PFSK-1 (cell line): ENCODE results near the gene ARPC4.

Experiments
- FOXP2 ChIP-seq: optimal IDR thresholded peaks from 2 replicates; pipeline ENCODE3; 2011; ENCODE audit warnings: borderline replicate concordance, control low read depth, inconsistent platforms; ENCODE audit not compliant: insufficient read depth; ENCODE audit errors: extremely low read length, extremely low read depth
- POLR2AphosphoS5 ChIP-seq: IDR thresholded peaks from 2 replicates; pipeline ENCODE4 v1.6.1; 2012; ENCODE audit warnings: low read depth, mild to moderate bottlenecking, control low read depth, low read length, moderate library complexity
- REST ChIP-seq, 2 experiments: IDR thresholded peaks; 2 replicates each; pipeline versions ENCODE4 v1.6.1 to v1.8.0; 2011 to 2012; ENCODE audit warnings: low read depth in 2 of 2, low read length in 2 of 2, control low read depth in 1 of 2, inconsistent platforms in 1 of 2, mild to moderate bottlenecking in 1 of 2, moderate library complexity in 1 of 2; ENCODE audit not compliant: insufficient read depth in 1 of 2
- SIN3A ChIP-seq: IDR thresholded peaks from 2 replicates; pipeline ENCODE4 v1.6.1; 2012; ENCODE audit warnings: mild to moderate bottlenecking, low read length, moderate library complexity, borderline replicate concordance; ENCODE audit not compliant: insufficient read depth
- TAF1 ChIP-seq: IDR thresholded peaks from 2 replicates; pipeline ENCODE4 v1.6.1; 2012; ENCODE audit warnings: low read length, control low read depth, borderline replicate concordance; ENCODE audit not compliant: insufficient read depth

The ARPC4 gene

DNA sequence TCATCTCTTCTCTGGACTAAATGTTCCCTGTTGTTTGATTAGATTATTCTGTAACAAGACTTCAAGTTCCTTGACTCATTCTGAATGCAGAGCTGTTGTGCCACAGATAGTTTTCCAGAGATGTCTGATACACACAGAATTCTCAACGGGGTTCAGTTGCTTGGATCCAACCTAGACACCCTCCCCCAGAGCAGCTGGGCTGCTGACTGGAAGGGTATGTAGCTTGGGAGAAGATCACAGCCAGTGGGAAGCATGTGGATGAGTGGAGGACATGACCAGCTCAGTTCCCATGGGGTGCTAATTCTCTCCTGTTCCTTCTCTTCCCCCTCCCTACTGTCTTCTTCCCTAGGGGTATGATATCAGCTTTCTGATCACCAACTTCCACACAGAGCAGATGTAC is 10.6 kb downstream of the ARPC4 start:
- TF ChIP-seq POLR2AphosphoS5 (no peak), FOXP2 (no peak), SIN3A (no peak), REST (IDR thresholded peaks at IDR 0.05; ENCODE audit: insufficient read depth in 1 of 2, low read depth in 2 of 2, low read length in 2 of 2) (no peak), TAF1 (no peak)

DNA sequence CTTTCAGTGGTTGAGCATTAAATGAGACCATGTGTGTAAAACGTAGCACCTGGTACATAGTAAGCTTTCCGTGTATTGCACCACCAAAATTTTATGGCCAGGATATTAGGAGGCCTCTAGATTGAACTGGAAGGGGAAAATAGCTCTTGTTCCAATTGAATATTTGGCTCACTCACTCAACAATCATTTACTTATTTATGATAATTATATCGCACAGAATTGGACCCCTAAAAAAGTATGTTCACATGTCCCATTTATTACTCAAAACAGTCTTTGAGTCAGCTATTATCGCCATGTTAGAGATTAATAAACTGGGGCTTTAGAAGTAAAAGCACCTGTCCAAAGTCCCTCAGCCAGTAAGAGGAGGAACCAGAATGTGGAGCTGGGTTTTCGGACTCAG is 12.1 kb downstream of the ARPC4 start:
- no peak for TF ChIP-seq REST (IDR thresholded peaks at IDR 0.05; ENCODE audit: insufficient read depth in 1 of 2, low read depth in 2 of 2, low read length in 2 of 2)
- TF ChIP-seq FOXP2 = no peak
- TF ChIP-seq TAF1 = no peak
- TF ChIP-seq SIN3A = no peak
- no peak for TF ChIP-seq POLR2AphosphoS5

- TF ChIP-seq FOXP2 (no peak), TAF1 (no peak), POLR2AphosphoS5 (no peak), SIN3A (no peak), REST (IDR thresholded peaks at IDR 0.05; ENCODE audit: insufficient read depth in 1 of 2, low read depth in 2 of 2, low read length in 2 of 2) (no peak)
These were observed 13.3 kb downstream of the ARPC4 start for GRCh38 chr3:9806137-9806536.

DNA sequence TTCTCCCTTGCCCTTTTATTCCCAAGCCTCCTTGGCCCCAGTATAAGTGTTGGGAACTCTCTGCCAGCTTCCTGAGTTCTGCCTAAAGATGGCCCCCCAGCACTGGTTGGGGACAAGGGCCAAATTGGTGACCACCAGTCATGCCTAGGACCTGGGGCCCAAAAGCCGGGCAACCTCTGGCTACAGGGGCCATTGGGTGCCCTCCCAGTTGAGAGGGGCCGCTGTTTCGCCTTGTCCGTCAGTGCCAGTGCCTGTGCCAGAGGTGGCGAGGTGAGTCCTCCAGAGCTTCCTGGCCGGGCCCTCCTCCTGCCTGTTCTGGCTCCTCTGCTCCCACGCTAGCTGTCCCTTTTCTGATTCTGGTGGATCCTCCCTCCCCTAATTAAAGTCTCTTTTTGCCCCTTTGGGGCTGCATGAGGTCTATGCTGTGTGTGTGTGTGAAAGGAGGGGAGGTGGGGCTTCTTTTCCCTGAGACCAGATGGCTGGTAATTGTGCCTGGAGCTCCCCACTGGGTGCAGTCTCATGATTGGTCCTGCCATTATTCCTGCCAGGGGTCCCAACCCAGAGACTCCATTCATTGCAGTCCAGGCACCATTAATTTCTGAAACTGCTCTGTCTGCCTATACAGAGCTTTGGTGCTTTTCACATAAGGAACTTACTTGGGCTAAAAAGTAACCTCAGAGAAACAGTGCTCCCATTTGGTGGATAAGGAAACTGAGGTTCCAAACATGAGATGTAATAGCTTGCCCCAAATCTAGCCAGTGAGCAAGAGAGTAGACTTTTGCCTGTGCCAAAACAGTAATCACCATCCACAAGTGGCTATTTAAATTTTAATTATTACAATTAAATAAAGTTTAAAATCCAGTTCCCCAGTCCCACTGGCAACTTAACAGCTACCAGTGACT is 14.1 kb downstream of the ARPC4 start:
- TF ChIP-seq FOXP2 = no peak
- TF ChIP-seq REST (IDR thresholded peaks at IDR 0.05; ENCODE audit: insufficient read depth in 1 of 2, low read depth in 2 of 2, low read length in 2 of 2) = no peak
- no peak for TF ChIP-seq SIN3A
- TF ChIP-seq TAF1 = no peak
- no peak for TF ChIP-seq POLR2AphosphoS5
